H1 (cell line): ENCODE measurements around the gene NFYB.

Experiments
- ATF3 ChIP-seq: IDR thresholded peaks from 2 replicates; pipeline ENCODE4 v1.6.1; 2011; ENCODE audit warnings: low read depth, mild to moderate bottlenecking, low read length; ENCODE audit not compliant: insufficient read depth
- BACH1 ChIP-seq: IDR thresholded peaks from 2 replicates; pipeline ENCODE4 v1.6.1; 2012; ENCODE audit warnings: low read length, improper control_type of control experiment
- CREB1 ChIP-seq: IDR thresholded peaks from 2 replicates; pipeline ENCODE4 v1.6.1; 2012; ENCODE audit warnings: inconsistent platforms
- CTCF ChIP-seq, 3 experiments: IDR thresholded peaks; 1 replicate in 2 of 3; 2 replicates in 1 of 3; pipeline versions ENCODE4 v1.5.1 to v1.6.1; 2011; ENCODE audit warnings: low read length in 3 of 3, mild to moderate bottlenecking in 3 of 3, inconsistent platforms in 2 of 3, low read depth in 1 of 3, moderate library complexity in 1 of 3; ENCODE audit not compliant: insufficient read depth in 1 of 3; ENCODE audit errors: control extremely low read depth in 1 of 3
- GTF2F1 ChIP-seq: IDR thresholded peaks from 2 replicates; pipeline ENCODE4 v1.6.1; 2012; ENCODE audit warnings: low read depth, low read length, improper control_type of control experiment, borderline replicate concordance
- POLR2A ChIP-seq, 2 experiments: IDR thresholded peaks; 1 replicate in 1 of 2; 2 replicates in 1 of 2; pipeline ENCODE4 v1.6.1; 2011; ENCODE audit warnings: low read depth in 2 of 2, low read length in 2 of 2, mild to moderate bottlenecking in 2 of 2; ENCODE audit errors: control extremely low read depth in 1 of 2
- POLR2AphosphoS5 ChIP-seq: IDR thresholded peaks from 2 replicates; pipeline ENCODE4 v1.6.1; 2011; ENCODE audit warnings: low read depth, low read length
- RFX5 ChIP-seq: IDR thresholded peaks from 2 replicates; pipeline ENCODE4 v1.6.1; 2011; ENCODE audit warnings: low read depth, low read length, improper control_type of control experiment, borderline replicate concordance
- SP4 ChIP-seq: IDR thresholded peaks from 2 replicates; pipeline ENCODE4 v1.6.1; 2012; ENCODE audit warnings: low read length, inconsistent platforms
- SRF ChIP-seq: IDR thresholded peaks from 2 replicates; pipeline ENCODE4 v1.6.1; 2011; ENCODE audit warnings: mild to moderate bottlenecking, low read depth, low read length, moderate library complexity
- SUZ12 ChIP-seq: fragments of 200-600 bp; sonication (generic); IDR thresholded peaks from 2 replicates; pipeline ENCODE4 v1.6.1; 2012; ENCODE audit warnings: mild to moderate bottlenecking, inconsistent platforms, low read length, moderate library complexity, mixed read lengths
- TBP ChIP-seq: IDR thresholded peaks from 2 replicates; pipeline ENCODE4 v1.6.1; 2011; ENCODE audit warnings: low read depth, low read length, improper control_type of control experiment

- TF ChIP-seq BACH1 (no peak), RFX5 (no peak), GTF2F1 (no peak), POLR2AphosphoS5 (no peak), POLR2A (IDR thresholded peaks at IDR 0.05; ENCODE audit: control extremely low read depth in 1 of 2, low read depth in 2 of 2, low read length in 2 of 2) (no peak), ATF3 (no peak), SP4 (no peak), SRF (no peak), CREB1 (no peak), CTCF (IDR thresholded peaks at IDR 0.05; ENCODE audit: control extremely low read depth in 1 of 3, insufficient read depth in 1 of 3, low read depth in 1 of 3, low read length in 3 of 3) (no peak), SUZ12 (no peak), TBP (no peak)
These were observed 22.4 kb downstream of the NFYB start for GRCh38 chr12:104115587-104115975.
